ENCODE data around the gene CALM1.

Gene CALM1

DNA sequence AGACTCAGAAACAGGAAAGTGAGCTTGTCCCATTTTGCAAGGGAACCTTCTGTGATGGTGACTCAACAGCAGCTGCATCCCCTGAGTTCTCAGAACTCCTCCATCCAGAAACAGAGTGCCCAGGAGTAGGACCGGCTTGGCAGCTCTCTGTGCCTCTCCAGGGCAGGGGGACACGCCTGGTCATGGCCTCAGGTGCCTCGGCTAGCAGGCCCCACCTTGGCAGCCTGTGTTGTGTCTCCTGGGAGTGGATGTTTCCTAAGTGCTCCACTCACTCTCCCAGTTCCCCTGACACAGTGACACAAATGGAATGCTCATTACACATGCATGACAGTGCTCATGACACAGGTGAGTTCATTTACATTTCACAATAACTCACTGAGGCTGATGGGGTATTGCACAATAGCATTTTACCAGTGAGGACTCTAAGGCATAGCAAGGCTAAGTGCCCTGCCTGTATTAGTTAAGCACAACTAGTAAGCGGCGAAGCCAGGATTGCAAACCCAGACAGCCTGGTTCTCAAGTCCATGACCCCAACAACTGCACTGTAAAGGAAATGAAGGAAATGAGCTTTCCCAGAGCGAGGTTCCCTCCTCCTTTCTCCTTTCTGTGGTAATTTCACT is 47.4 kb downstream of the CALM1 start:
- no peak for DNase-seq

- DNase-seq, result no peak
Observed at GRCh38 chr14:90445011-90445410, 48.2 kb downstream of the CALM1 start.

- DNase-seq, result no peak
Observed at GRCh38 chr14:90446405-90446804, 49.6 kb downstream of the CALM1 start.

DNA sequence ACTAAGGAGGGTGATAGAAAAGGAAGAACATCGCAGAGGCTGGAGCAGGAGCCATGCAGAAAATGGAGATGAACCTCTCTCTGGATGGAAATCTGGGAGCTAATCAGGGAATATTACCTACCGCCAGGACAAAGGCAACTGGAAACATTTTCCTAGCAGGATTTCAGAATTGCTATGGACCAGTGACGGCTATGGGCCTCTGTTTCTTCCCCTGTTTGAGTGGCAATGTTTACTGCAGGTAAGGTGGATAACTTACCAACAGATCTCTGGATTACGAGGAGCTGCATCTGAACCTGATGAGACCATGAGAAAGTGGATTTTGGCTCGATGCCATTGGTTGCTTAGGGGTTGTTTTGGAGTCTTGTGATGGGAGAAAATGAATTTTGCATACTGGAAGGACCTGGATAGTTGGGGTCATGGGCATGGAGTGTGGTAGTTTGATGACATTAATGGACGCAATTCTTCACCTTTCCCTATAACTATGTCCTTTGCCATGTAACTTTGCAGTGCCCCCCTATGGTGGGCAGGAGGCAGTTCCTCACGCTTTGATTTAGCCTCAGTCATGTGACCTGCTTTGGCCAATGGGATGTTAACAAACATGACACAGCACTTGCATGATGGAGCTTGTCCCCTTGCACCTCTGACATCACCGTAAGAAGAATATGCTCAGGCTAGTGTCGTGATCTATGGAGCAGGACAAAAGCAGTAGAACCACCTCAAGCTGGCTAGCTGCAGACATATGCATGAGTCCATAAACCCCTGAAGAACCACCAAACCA is 51.1 kb downstream of the CALM1 start:
- DNase-seq, result no peak

DNA sequence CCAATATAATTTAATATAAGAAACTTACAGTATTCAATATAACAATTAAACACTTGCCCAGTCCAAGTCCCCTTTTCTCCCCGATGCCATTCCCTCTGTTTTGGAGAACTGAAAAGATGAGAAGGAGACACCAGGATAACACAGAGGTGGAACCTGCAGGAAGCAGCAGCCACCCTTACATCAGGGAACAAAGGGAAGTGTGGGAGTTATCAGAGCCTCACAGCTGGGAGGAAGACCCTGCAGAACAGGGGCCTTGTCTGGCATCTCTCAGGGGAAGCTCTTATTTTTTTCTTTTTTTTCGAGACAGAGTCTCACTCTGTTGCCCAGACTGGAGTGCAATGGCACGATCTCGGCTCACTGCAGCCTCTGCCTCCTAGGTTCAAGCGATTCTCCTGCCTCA is 52.6 kb downstream of the CALM1 start:
- no peak for DNase-seq

- DNase-seq, result no peak
Observed at GRCh38 chr14:90450151-90450550, 53.3 kb downstream of the CALM1 start.

DNA sequence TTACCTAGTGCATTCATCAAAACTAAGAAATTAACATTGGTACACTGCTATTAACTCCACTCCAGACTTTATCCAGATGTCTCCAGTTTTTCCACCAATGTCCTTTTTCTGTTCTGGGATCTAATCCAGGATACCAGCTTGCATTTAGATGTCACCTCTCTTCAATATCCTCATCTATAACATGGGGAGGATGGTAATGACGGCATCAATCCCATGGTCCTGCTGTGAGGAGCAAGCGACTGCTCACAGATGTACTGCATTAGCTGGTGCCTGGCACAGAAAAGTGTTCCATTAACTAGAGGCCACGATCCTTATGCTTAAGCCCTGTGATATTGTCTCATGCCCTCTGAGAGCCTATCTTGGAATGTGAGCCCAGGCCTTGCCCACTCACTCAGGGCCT is 53.8 kb downstream of the CALM1 start:
- DNase-seq, result no peak

DNA sequence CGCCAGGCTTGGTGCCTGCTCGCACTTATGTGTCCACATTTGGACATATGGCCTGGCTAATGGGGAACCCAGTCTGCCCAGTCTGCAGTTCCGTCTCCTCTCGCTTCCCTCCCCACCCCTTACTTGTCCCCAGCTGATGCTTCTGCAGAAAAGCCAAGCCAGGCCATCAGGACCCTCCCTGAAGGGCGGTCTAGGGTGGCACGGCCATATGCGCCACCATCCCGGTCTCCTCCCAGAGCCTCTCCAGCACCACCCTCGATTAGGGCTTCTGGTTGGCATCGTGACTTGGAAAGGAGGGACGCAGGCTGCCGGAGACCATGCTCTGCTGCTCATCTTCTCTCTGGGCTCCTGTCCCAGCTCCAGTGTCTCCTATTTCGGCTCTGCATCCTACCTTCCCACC is 54.6 kb downstream of the CALM1 start:
- DNase-seq, result no peak

- no peak for DNase-seq
Observed at GRCh38 chr14:90451961-90452360, 55.1 kb downstream of the CALM1 start.

DNA sequence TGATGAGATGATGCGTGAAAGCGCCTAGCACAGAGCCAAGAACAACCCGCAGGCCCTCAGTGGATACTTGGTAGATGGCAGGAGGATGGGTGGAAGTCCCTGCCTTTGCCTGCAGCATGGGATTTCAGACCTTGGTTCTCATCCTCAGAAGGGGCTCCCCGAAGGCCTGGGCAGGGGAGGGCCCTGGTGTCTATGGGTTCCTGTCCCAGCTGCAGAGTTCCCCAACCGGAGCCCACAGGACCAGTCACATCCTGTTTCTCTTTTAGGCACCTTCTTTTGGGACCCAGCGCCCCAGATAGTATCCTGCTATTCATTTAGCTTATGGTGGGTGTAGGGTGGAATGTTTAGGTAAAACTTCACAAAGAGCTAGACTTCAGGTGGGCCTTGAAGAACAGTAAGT is 55.5 kb downstream of the CALM1 start:
- no peak for DNase-seq

- DNase-seq, result no peak
Observed at GRCh38 chr14:90453401-90453951, 56.6 kb downstream of the CALM1 start.

GRCh38 chr14:90454041-90455000 is 57.5 kb downstream of the CALM1 start:
- DNase-seq, result no peak

- no peak for DNase-seq
Observed at GRCh38 chr14:90455100-90455571, 58.3 kb downstream of the CALM1 start.

GRCh38 chr14:90456551-90456950 is 59.7 kb downstream of the CALM1 start:
- no peak for DNase-seq

- no peak for DNase-seq
Observed at GRCh38 chr14:90457186-90457585, 60.4 kb downstream of the CALM1 start.

Measured in CD4-positive, alpha-beta T cell treated with Interleukin-12 subunit alpha and Interleukin-12 subunit beta, for 1 hour (primary cell).